Measurements from ENCODE around the gene MYO9B. TPM values are rescaled to one million over a fixed set of nuclear protein-coding genes. Genes with fewer than 3 reads are reported as not detected.

MYO9B gene
- total RNA-seq, 1 donor from 2014 or later, result 30.7 TPM

- peaks cover 13% of the 10 kb centered on the region for H3K4me1 ChIP-seq
- DNase-seq, result no peak
- no peaks in the 10 kb centered on the region for H3K9me3 ChIP-seq (replicated peaks)
- H3K27me3 ChIP-seq (ENCODE audit: low read depth), result no peaks in the 10 kb centered on the region
- intact Hi-C loops (cut with micrococcal nuclease), result no loop called here
- H3K4me3 ChIP-seq, result no peak overlapping the region
- TF ChIP-seq, protein P1, sequence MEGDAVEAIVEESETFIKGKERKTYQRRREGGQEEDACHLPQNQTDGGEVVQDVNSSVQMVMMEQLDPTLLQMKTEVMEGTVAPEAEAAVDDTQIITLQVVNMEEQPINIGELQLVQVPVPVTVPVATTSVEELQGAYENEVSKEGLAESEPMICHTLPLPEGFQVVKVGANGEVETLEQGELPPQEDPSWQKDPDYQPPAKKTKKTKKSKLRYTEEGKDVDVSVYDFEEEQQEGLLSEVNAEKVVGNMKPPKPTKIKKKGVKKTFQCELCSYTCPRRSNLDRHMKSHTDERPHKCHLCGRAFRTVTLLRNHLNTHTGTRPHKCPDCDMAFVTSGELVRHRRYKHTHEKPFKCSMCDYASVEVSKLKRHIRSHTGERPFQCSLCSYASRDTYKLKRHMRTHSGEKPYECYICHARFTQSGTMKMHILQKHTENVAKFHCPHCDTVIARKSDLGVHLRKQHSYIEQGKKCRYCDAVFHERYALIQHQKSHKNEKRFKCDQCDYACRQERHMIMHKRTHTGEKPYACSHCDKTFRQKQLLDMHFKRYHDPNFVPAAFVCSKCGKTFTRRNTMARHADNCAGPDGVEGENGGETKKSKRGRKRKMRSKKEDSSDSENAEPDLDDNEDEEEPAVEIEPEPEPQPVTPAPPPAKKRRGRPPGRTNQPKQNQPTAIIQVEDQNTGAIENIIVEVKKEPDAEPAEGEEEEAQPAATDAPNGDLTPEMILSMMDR (IDR thresholded peaks at IDR 0.05; ENCODE audit: borderline replicate concordance), result no peak
- H3K36me3 ChIP-seq, result peaks cover 6% of the 10 kb centered on the region
- no peak overlapping the region for H3K27ac ChIP-seq (replicated peaks)
These were observed 174.4 kb downstream of the MYO9B start for GRCh38 chr19:17249887-17250548.

DNA sequence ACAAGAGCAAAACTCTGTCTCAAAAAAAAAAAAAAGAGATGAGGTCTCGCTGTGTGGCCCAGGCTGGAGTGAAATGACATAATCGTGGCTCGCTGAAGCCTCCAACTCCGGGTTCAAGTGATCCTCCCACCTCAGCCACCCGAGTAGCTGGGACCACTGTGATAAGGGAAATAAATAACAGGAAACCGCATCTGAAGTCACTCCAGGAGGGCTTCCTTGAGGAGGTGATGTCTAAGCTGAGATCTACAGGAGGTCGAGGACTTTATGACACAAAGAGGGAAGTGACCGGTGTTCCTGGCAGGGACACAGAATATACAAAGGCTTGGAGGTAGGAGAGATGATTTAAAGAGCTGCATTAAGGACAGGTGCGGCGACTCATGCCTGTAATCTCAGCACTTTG, 179.1 kb downstream of the MYO9B start:
- Histone ChIP-seq H3K4me3 (no peak overlapping the region), H3K9me3 (replicated peaks) (peaks cover 8% of the 10 kb centered on the region), H3K27me3 (ENCODE audit: low read depth) (no peaks in the 10 kb centered on the region), H3K36me3 (peaks cover 18% of the 10 kb centered on the region), H3K4me1 (no peaks in the 10 kb centered on the region), H3K27ac (replicated peaks) (no peak overlapping the region)
- intact Hi-C loops (cut with micrococcal nuclease), result no loop called here
- TF ChIP-seq, protein P1 (IDR thresholded peaks at IDR 0.05; ENCODE audit: borderline replicate concordance), result no peak
- no peak for DNase-seq

GRCh38 chr19:17255150-17255621, 179.6 kb downstream of the MYO9B start:
- intact Hi-C loops (cut with micrococcal nuclease), result no loop called here
- Histone ChIP-seq H3K9me3 (replicated peaks) (peaks cover 13% of the 10 kb centered on the region), H3K4me1 (no peaks in the 10 kb centered on the region), H3K4me3 (no peak overlapping the region), H3K27me3 (ENCODE audit: low read depth) (no peaks in the 10 kb centered on the region), H3K27ac (replicated peaks) (no peak overlapping the region), H3K36me3 (peaks cover 21% of the 10 kb centered on the region)
- DNase-seq, result no peak
- TF ChIP-seq, protein P1 (IDR thresholded peaks at IDR 0.05; ENCODE audit: borderline replicate concordance), result no peak

- H3K36me3 ChIP-seq, result peaks cover 21% of the 10 kb centered on the region
- no peaks in the 10 kb centered on the region for H3K27me3 ChIP-seq (ENCODE audit: low read depth)
- TF ChIP-seq, protein P1 (IDR thresholded peaks at IDR 0.05; ENCODE audit: borderline replicate concordance), result no peak
- peaks cover 13% of the 10 kb centered on the region for H3K9me3 ChIP-seq (replicated peaks)
- H3K4me1 ChIP-seq, result no peaks in the 10 kb centered on the region
- H3K4me3 ChIP-seq, result no peak overlapping the region
- no peak overlapping the region for H3K27ac ChIP-seq (replicated peaks)
- intact Hi-C loops (cut with micrococcal nuclease), result no loop called here
- no peak for DNase-seq
These were observed 180.6 kb downstream of the MYO9B start for GRCh38 chr19:17256130-17256529.

- H3K27ac ChIP-seq (replicated peaks), result no peak overlapping the region
- H3K36me3 ChIP-seq, result peaks cover 16% of the 10 kb centered on the region
- H3K27me3 ChIP-seq (ENCODE audit: low read depth), result no peaks in the 10 kb centered on the region
- peaks cover 13% of the 10 kb centered on the region for H3K9me3 ChIP-seq (replicated peaks)
- intact Hi-C loops (cut with micrococcal nuclease), result no loop called here
- H3K4me3 ChIP-seq, result no peak overlapping the region
- no peak for DNase-seq
- TF ChIP-seq, protein P1 (IDR thresholded peaks at IDR 0.05; ENCODE audit: borderline replicate concordance), result no peak
- H3K4me1 ChIP-seq, result peaks cover 9% of the 10 kb centered on the region
These were observed 183.7 kb downstream of the MYO9B start for GRCh38 chr19:17259118-17259780.
